Measurements from ENCODE around the gene SCARB1.

SCARB1 gene

DNA sequence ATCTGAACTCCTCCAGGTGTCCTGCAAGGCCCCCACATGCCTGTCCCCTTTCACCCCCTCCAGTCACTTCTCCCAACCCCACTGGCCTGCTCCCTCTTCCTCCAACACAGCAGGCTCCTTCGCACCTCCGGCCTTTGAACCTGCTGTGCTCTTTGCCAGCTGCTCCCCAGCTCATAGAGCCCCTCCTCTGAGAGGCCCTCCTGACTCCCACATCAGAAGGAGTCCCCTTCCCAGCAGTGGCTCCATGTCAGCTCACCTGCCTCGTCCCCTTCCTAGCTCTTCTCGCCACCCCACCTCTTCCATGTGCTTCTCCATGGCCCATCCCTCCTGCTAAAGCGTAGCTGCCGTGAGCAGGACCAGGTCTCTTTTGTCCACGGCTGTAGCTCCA lies 22.1 kb downstream of the SCARB1 start:
- Histone ChIP-seq H3K27ac (ENCODE audit: extremely low read depth, low read depth, low read length) (no peak overlapping the region), H3K36me3 (ENCODE audit: control insufficient read depth in 2 of 2, insufficient read depth in 1 of 2, low read length in 2 of 2) (no peaks in the 10 kb centered on the region; a peak in 1 of 3 replicates), H3K9me3 (ENCODE audit: control insufficient read depth, insufficient read depth, low read depth, low read length) (no peaks in the 10 kb centered on the region), H3K4me3 (ENCODE audit: low read depth, low read length) (no peak overlapping the region), H3K4me1 (ENCODE audit: control insufficient read depth, insufficient read depth, low read length) (peaks cover 10% of the 10 kb centered on the region)
- CTCF ChIA-PET, result interaction anchor here (0.7 to 1.3 kb wide), 3 partner anchors 14 to 940 kb away, joined by 3 to 6 read pairs (median 4); no protein-coding TSS in a partner anchor
- TF ChIP-seq ZNF600 (tag by site-specific recombination; IDR thresholded peaks at IDR 0.05) (0 out of 2 replicates have a peak, but pooled peaks have one; percentile 20), GLIS2 (tag by site-specific recombination; IDR thresholded peaks at IDR 0.05) (0 out of 2 replicates have a peak, but pooled peaks have one; percentile 21)
- TF ChIP-seq, protein P1, sequence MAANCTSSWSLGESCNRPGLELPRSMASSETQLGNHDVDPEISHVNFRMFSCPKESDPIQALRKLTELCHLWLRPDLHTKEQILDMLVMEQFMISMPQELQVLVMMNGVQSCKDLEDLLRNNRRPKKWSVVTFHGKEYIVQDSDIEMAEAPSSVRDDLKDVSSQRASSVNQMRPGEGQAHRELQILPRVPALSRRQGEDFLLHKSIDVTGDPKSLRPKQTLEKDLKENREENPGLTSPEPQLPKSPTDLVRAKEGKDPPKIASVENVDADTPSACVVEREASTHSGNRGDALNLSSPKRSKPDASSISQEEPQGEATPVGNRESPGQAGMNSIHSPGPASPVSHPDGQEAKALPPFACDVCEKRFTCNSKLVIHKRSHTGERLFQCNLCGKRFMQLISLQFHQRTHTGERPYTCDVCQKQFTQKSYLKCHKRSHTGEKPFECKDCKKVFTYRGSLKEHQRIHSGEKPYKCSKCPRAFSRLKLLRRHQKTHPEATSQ (tag by site-specific recombination; IDR thresholded peaks at IDR 0.05), result no peak
- POLR2A ChIA-PET, result no interaction called here

- Histone ChIP-seq H3K27ac (ENCODE audit: extremely low read depth, low read depth, low read length) (peak overlapping the region; percentile 69), H3K4me1 (ENCODE audit: control insufficient read depth, insufficient read depth, low read length) (peaks cover 10% of the 10 kb centered on the region), H3K9me3 (ENCODE audit: control insufficient read depth, insufficient read depth, low read depth, low read length) (no peaks in the 10 kb centered on the region), H3K36me3 (ENCODE audit: control insufficient read depth in 2 of 2, insufficient read depth in 1 of 2, low read length in 2 of 2) (no peaks in the 10 kb centered on the region; a peak in 1 of 3 replicates), H3K4me3 (ENCODE audit: low read depth, low read length) (no peak overlapping the region)
- POLR2A ChIA-PET, result interaction anchor here (0.7 to 1.8 kb wide), 5 partner anchors 10 to 76 kb away, joined by 3 to 17 read pairs (median 7); partner anchors contain the start of gene UBC
- CTCF ChIA-PET, result interaction anchor here (0.6 to 1.3 kb wide), 4 partner anchors 11 to 360 kb away, joined by 3 to 7 read pairs (median 4); no protein-coding TSS in a partner anchor
- TF ChIP-seq MZF1 (tag by site-specific recombination; IDR thresholded peaks at IDR 0.05; ENCODE audit: borderline replicate concordance), result 0 out of 2 replicates have a peak, but pooled peaks have one; percentile 22
- TF ChIP-seq ZBTB20 (tag by site-specific recombination; IDR thresholded peaks at IDR 0.05), result peak; percentile 37; the same call in 1 of the 2 replicates
- peak; percentile 95 for TF ChIP-seq ZNF10 (tag by site-specific recombination; IDR thresholded peaks at IDR 0.05)
- no peak for TF ChIP-seq ZNF302 (tag by site-specific recombination; IDR thresholded peaks at IDR 0.05; ENCODE audit: low read depth)
- TF ChIP-seq ZNF366 (tag by site-specific recombination; conservative IDR thresholded peaks at IDR 0.05), result peak; percentile 91
- TF ChIP-seq ZNF580 (tag by site-specific recombination; IDR thresholded peaks at IDR 0.05), result peak; percentile 61; the same call in 1 of the 2 replicates
- peak; percentile 86 for TF ChIP-seq ZNF660 (tag by site-specific recombination; IDR thresholded peaks at IDR 0.05)
- TF ChIP-seq PRDM10 (tag by site-specific recombination; IDR thresholded peaks at IDR 0.05), result peak; percentile 91
- TF ChIP-seq, protein P2, sequence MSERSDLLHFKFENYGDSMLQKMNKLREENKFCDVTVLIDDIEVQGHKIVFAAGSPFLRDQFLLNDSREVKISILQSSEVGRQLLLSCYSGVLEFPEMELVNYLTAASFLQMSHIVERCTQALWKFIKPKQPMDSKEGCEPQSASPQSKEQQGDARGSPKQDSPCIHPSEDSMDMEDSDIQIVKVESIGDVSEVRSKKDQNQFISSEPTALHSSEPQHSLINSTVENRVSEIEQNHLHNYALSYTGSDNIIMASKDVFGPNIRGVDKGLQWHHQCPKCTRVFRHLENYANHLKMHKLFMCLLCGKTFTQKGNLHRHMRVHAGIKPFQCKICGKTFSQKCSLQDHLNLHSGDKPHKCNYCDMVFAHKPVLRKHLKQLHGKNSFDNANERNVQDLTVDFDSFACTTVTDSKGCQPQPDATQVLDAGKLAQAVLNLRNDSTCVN (tag by site-specific recombination; optimal IDR thresholded peaks at IDR 0.05), result no peak
- TF ChIP-seq FEZF1 (tag by site-specific recombination; IDR thresholded peaks at IDR 0.05), result peak; percentile 71
- peak; percentile 54; the same call in 1 of the 2 replicates for TF ChIP-seq ZNF362 (tag by site-specific recombination; IDR thresholded peaks at IDR 0.05)
- peak; percentile 95 for TF ChIP-seq ZNF692 (tag by site-specific recombination; IDR thresholded peaks at IDR 0.05)
- TF ChIP-seq ZBTB8A (tag by site-specific recombination; IDR thresholded peaks at IDR 0.05), result peak; percentile 92
- peak; percentile 86 for TF ChIP-seq ZNF843 (tag by site-specific recombination; IDR thresholded peaks at IDR 0.05)
- TF ChIP-seq ZXDB (tag by site-specific recombination; IDR thresholded peaks at IDR 0.05), result peak; percentile 75
- peak; percentile 70 for TF ChIP-seq ZNF335 (tag by site-specific recombination; conservative IDR thresholded peaks at IDR 0.05)
- TF ChIP-seq GLIS2 (tag by site-specific recombination; IDR thresholded peaks at IDR 0.05), result peak; percentile 70
- TF ChIP-seq ZNF626 (tag by site-specific recombination; IDR thresholded peaks at IDR 0.05), result no peak
- TF ChIP-seq ZNF629 (tag by site-specific recombination; IDR thresholded peaks at IDR 0.05), result peak; percentile 96
- TF ChIP-seq, protein P3, sequence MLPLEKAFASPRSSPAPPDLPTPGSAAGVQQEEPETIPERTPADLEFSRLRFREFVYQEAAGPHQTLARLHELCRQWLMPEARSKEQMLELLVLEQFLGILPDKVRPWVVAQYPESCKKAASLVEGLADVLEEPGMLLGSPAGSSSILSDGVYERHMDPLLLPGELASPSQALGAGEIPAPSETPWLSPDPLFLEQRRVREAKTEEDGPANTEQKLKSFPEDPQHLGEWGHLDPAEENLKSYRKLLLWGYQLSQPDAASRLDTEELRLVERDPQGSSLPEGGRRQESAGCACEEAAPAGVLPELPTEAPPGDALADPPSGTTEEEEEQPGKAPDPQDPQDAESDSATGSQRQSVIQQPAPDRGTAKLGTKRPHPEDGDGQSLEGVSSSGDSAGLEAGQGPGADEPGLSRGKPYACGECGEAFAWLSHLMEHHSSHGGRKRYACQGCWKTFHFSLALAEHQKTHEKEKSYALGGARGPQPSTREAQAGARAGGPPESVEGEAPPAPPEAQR (tag by site-specific recombination; IDR thresholded peaks at IDR 0.05), result no peak
These were observed 25.5 kb downstream of the SCARB1 start for GRCh38 chr12:124837958-124838803.
